HL-60/S4 treated with retinoic acid at 250 ng/mL for 4 days and 3 days (cell line): ENCODE data around the gene RWDD4.

ENCODE experiments used
- in situ Hi-C: fragments of 300-500 bp; cut with MboI; formaldehyde crosslinking; loops from 2 replicates; pipeline ENCODE4 v1.7.0; 2022; ENCODE audit warnings: low sequenced_read_pairs

The RWDD4 gene

GRCh38 chr4:183659029-183659871 is at the start of gene RWDD4, which contains the start of gene TRAPPC11:
Gene RWDD4 (minus strand): TSS chr4:183659185. CDS start chr4:183658952, 233 bp downstream.
Gene TRAPPC11 (plus strand): TSS chr4:183659293. CDS start chr4:183663868, 4,575 bp downstream.
- in situ Hi-C loops = no loop called here

- in situ Hi-C loops = no loop called here
These were observed 43.5 kb upstream of the RWDD4 start for GRCh38 chr4:183702492-183702891.

- in situ Hi-C loops = no loop called here
These were observed 41.4 kb upstream of the RWDD4 start for GRCh38 chr4:183700407-183700806.

- in situ Hi-C loops = no loop called here
These were observed 39.9 kb upstream of the RWDD4 start for GRCh38 chr4:183698909-183699308.

- in situ Hi-C loops = no loop called here
These were observed 32.9 kb upstream of the RWDD4 start for GRCh38 chr4:183691897-183692296.

GRCh38 chr4:183691006-183691405 is 32.0 kb upstream of the RWDD4 start:
- in situ Hi-C loops = no loop called here

- in situ Hi-C loops = no loop called here
These were observed 29.2 kb upstream of the RWDD4 start for GRCh38 chr4:183688216-183688615.

- in situ Hi-C loops = no loop called here
These were observed 27.5 kb upstream of the RWDD4 start for GRCh38 chr4:183686461-183686860.

- in situ Hi-C loops = no loop called here
These were observed 22.1 kb upstream of the RWDD4 start for GRCh38 chr4:183681119-183681518.

GRCh38 chr4:183675625-183676024 is 16.6 kb upstream of the RWDD4 start:
- in situ Hi-C loops = no loop called here

- in situ Hi-C loops = no loop called here
These were observed 15.2 kb upstream of the RWDD4 start for GRCh38 chr4:183674153-183674552.

- in situ Hi-C loops = no loop called here
These were observed 12.1 kb upstream of the RWDD4 start for GRCh38 chr4:183670960-183671555.

- in situ Hi-C loops = no loop called here
These were observed 11.3 kb upstream of the RWDD4 start for GRCh38 chr4:183670251-183670650.

GRCh38 chr4:183666088-183666487 is 7.1 kb upstream of the RWDD4 start:
- in situ Hi-C loops = no loop called here

- in situ Hi-C loops = no loop called here
These were observed 872 bp upstream of the RWDD4 start for GRCh38 chr4:183659872-183660242.

- in situ Hi-C loops = no loop called here
These were observed 490 bp downstream of the RWDD4 start for GRCh38 chr4:183658362-183659028.

GRCh38 chr4:183657564-183657963 is 1.4 kb downstream of the RWDD4 start:
- in situ Hi-C loops = no loop called here

- in situ Hi-C loops = no loop called here
These were observed 13.7 kb downstream of the RWDD4 start for GRCh38 chr4:183645326-183645725.

- in situ Hi-C loops = no loop called here
These were observed 19.7 kb downstream of the RWDD4 start for GRCh38 chr4:183639291-183639690.

GRCh38 chr4:183638436-183638835 is 20.5 kb downstream of the RWDD4 start:
- in situ Hi-C loops = no loop called here

GRCh38 chr4:183637461-183637860 is 21.5 kb downstream of the RWDD4 start:
- in situ Hi-C loops = no loop called here

GRCh38 chr4:183636923-183637322 is 22.1 kb downstream of the RWDD4 start:
- in situ Hi-C loops = no loop called here
